GM10248 (cell line): ENCODE measurements around the gene BMPR1B.

Source experiments
- CTCF ChIA-PET: fragments of 300-600 bp; sonication (Branson Sonifier 250); formaldehyde crosslinking; extraction: SDS; loops from one replicate; lab custom pipeline; 2021; ENCODE audit warnings: antibody characterized with exemption; lab: Yijun Ruan, JAX
- POLR2A ChIA-PET: fragments of 350-650 bp; sonication (Branson Sonifier 250); formaldehyde crosslinking; extraction: SDS; loops from one replicate; lab custom pipeline; 2020; ENCODE audit warnings: antibody characterized with exemption; lab: Yijun Ruan, JAX
- DNase-seq: peaks from one replicate; pipeline ENCODE4 v3.0.0; 2012; ENCODE audit errors: extremely low spot score
- CTCF ChIP-seq: IDR thresholded peaks from 2 replicates; pipeline ENCODE4 v1.5.1; 2012; ENCODE audit warnings: mild to moderate bottlenecking, low read depth; ENCODE audit errors: extremely low read depth, missing control alignments, control extremely low read depth

Gene BMPR1B

GRCh38 chr4:95068818-95069478 is 311.2 kb downstream of the BMPR1B start:
- POLR2A ChIA-PET = no interaction called here
- CTCF ChIA-PET = no interaction called here
- DNase-seq = no peak
- no peak for TF ChIP-seq CTCF

- DNase-seq = no peak
- no peak for TF ChIP-seq CTCF
- CTCF ChIA-PET = interaction anchor here (1.2 kb wide), 1 partner anchor 22 kb away, joined by 4 read pairs; no protein-coding TSS in a partner anchor
- POLR2A ChIA-PET = no interaction called here
These were observed 314.1 kb downstream of the BMPR1B start for GRCh38 chr4:95071851-95072250.

- CTCF ChIA-PET = no interaction called here
- POLR2A ChIA-PET = interaction anchor here (0.5 kb wide), 1 partner anchor 500 kb away, joined by 5 read pairs; no protein-coding TSS in a partner anchor
- no peak for TF ChIP-seq CTCF
- DNase-seq = no peak
These were observed 315.9 kb downstream of the BMPR1B start for GRCh38 chr4:95073646-95074045.

- POLR2A ChIA-PET = no interaction called here
- CTCF ChIA-PET = interaction anchor here (1.1 to 1.8 kb wide), 3 partner anchors 10 to 40 kb away, joined by 3 to 4 read pairs (median 3); no protein-coding TSS in a partner anchor
- no peak for TF ChIP-seq CTCF
These were observed 320.1 kb downstream of the BMPR1B start for GRCh38 chr4:95077864-95078263.

GRCh38 chr4:95080969-95081368 is 323.2 kb downstream of the BMPR1B start:
- no peak for TF ChIP-seq CTCF
- CTCF ChIA-PET = no interaction called here
- POLR2A ChIA-PET = no interaction called here
- no peak for DNase-seq

More at GRCh38 chr4:95077864-95078263, 320.1 kb downstream of the BMPR1B start:
- no peak for DNase-seq

- ChIA-PET CTCF (no interaction called here), POLR2A (no interaction called here)
- DNase-seq = no peak
- no peak for TF ChIP-seq CTCF
These were observed 326.8 kb downstream of the BMPR1B start for GRCh38 chr4:95084584-95084983.
